Small intestine (tissue), 7 donors: ENCODE data around the gene CLASP1. TPM values are rescaled to one million over a fixed set of nuclear protein-coding genes. Genes with fewer than 3 reads are reported as not detected.

Experiments
- DNase-seq, 2 donors: peaks; one replicate each; pipeline versions ENCODE4 v3.0.0 to v3.0.0-alpha.2; 2013
- FAIRE-seq: peaks from 2 replicates; lab custom pipeline; 2012; peaks lifted over from hg19 to GRCh38; lab: Jason Lieb, UNC
- H3K27ac ChIP-seq, 3 donors: one replicate each; pipeline ENCODE4 v1.5.1; 2013; ENCODE audit warnings: low read length in 2 of 3, mild to moderate bottlenecking in 2 of 3, control low read depth in 1 of 3, inconsistent platforms in 1 of 3, low read depth in 1 of 3, moderate library complexity in 1 of 3
- H3K27me3 ChIP-seq, 3 donors: one replicate each; pipeline ENCODE4 v1.6.1; 2013; ENCODE audit warnings: low read length in 3 of 3, inconsistent platforms in 1 of 3; ENCODE audit not compliant: control insufficient read depth in 3 of 3, insufficient read depth in 3 of 3
- H3K36me3 ChIP-seq, 3 donors: one replicate each; pipeline ENCODE4 v1.6.1; 2013; ENCODE audit warnings: low read length in 3 of 3, inconsistent platforms in 1 of 3, low read depth in 1 of 3, mild to moderate bottlenecking in 1 of 3, moderate library complexity in 1 of 3; ENCODE audit not compliant: control insufficient read depth in 3 of 3, insufficient read depth in 2 of 3
- H3K4me1 ChIP-seq, 3 donors: one replicate each; pipeline ENCODE4 v1.6.1; 2013; ENCODE audit warnings: low read length in 2 of 3, inconsistent platforms in 1 of 3, low read depth in 1 of 3, mild to moderate bottlenecking in 1 of 3, moderate library complexity in 1 of 3; ENCODE audit not compliant: control insufficient read depth in 3 of 3, insufficient read depth in 2 of 3
- H3K4me3 ChIP-seq, 3 donors: one replicate each; pipeline ENCODE4 v1.5.1; 2013; ENCODE audit warnings: low read length in 3 of 3, control low read depth in 1 of 3, inconsistent platforms in 1 of 3, low read depth in 1 of 3, mild to moderate bottlenecking in 1 of 3, moderate library complexity in 1 of 3
- H3K9me3 ChIP-seq, 2 donors: one replicate each; pipeline ENCODE4 v1.6.1; 2013; ENCODE audit warnings: low read depth in 1 of 2, low read length in 1 of 2; ENCODE audit not compliant: control insufficient read depth in 2 of 2, insufficient read depth in 1 of 2
- WGBS, 3 donors: extraction: QIAGEN DNeasy Blood & Tissue Kit; methylation state at CpG; one replicate each; pipeline ENCODE4 v1.1.7; 2013; 5-methylcytosine and 5-hydroxymethylcytosine counted together
- polyA plus RNA-seq, 4 donors: library from polyadenylated mRNA; stranded (reverse) in 3 of 4; unstranded in 1 of 4; fragments of 200-250 nt in 3 of 4; fragments of 120-200 nt in 1 of 4; gene quantifications; one replicate each; pipeline versions ENCODE4 v1.2.1 to v1.2.3, GENCODE V29; 2013
- donor health status: healthy with polysubstance abuse.
- donor health status: control.
- donor health status: control.
- donor health status: Bipolar disorder and iron deficiency.
- donor health status: healthy.

CLASP1 gene
- polyA plus RNA-seq, 4 donors = 3.5 to 24.1 (median 8.6) TPM

DNA sequence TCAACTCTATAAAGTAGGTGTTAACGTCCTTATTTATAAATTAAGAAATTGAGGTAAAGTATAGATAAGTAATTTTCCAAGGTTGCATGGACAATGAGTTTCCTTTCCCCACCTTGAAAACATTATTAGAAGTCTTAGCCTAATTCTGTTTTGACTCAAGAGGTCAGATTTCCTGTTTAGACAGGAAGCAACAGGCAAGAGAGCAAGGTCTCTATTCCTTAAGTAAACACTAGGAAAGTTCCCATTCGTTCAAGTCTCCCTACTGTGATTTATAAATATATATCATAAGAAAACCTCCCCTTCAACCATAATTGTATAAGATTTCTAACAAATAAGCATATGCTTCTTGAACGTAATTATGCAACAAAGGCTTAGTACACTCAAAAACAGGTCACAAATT, 40.3 kb downstream of the CLASP1 start:
- 59 to 67% (median 64%) methylated on average over 3 of the region's 3 CpGs for WGBS, 3 donors
- no peak for FAIRE-seq
- Histone ChIP-seq H3K27ac (no peak overlapping the region), H3K4me1 (no peaks in the 10 kb centered on the region), H3K27me3 (no peaks in the 10 kb centered on the region), H3K4me3 (no peak overlapping the region), H3K36me3 (peaks cover 0 to 10% (median 3%) of the 10 kb centered on the region in 3 donors), H3K9me3 (peaks cover 0 to 8% of the 10 kb centered on the region in 2 donors)
- DNase-seq = no peak

DNA sequence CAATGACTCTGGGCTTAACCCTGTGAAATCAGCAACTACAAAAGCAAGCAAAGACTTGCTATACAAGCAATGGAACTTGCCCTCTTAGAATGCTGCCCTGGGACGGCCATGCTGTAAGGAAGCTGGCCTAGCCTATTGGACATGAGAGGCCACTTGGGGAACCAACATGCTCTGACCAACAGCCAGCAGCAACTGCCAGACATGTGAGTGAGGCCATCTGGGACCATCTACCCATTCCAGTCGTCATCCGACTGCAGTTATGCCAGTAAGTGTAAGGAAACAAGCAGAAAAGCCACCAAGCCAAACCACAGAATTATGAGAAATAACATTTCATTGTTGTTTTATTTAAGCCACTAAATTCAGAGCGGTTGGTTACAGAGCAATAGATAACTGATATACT, 40.9 kb downstream of the CLASP1 start:
- Histone ChIP-seq H3K4me3 (no peak overlapping the region), H3K27ac (no peak overlapping the region), H3K36me3 (peaks cover 0 to 7% (median 3%) of the 10 kb centered on the region in 3 donors), H3K27me3 (no peaks in the 10 kb centered on the region), H3K4me1 (no peaks in the 10 kb centered on the region), H3K9me3 (peaks cover 0 to 8% of the 10 kb centered on the region in 2 donors)
- WGBS, 3 donors = 81 to 95% (median 94%) methylated on average over 4 of the region's 4 CpGs
- DNase-seq (no peak), FAIRE-seq (no peak)

DNA sequence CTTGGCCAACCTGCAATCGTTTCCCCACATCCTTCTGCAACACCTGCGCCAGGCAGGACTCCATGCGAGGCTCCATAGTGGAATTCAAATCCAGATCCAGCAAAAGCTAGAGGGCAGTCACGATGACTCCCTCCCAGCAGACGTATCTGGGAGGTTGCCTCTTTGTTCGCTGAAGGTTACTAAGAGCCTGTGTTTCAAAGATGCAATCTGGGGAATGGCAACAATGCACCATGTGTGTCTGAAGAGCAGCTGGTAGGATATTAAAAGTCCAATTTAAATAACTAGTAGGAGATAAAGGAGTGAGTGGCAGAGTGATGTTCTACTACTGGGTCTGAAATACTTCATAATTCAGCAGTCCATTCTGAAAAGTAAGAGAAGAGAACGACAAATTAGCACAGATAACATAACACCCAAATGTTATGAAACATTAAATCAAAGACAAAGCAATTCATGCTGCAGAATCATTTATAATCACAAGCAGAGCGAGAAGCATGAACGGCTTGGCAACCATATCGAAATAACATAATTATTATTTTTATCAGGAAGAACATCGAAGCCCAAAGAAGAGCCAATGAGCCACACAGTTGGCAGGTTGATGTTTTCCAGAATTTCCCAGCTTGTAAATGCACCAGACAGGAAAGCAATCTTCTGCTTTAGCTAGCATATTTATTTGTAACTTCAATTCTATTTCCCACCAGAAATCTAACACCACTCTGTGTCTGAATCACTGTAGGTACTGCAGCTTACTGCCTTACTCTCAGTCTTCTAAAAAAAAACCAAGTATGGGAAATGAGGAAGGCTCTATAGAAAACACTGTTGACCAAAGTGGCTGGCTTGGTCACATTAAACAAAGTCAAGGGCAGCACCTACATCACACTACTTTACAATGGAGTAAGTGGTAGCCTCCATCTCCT, 43.2 kb downstream of the CLASP1 start:
- H3K36me3 ChIP-seq = peaks cover 0 to 9% (median 3%) of the 10 kb centered on the region in 3 donors
- no peak overlapping the region for H3K27ac ChIP-seq
- H3K9me3 ChIP-seq = peaks cover 0 to 8% of the 10 kb centered on the region in 2 donors
- 84 to 88% (median 87%) methylated on average over 11 of the region's 11 CpGs for WGBS, 3 donors
- DNase-seq (no peak), FAIRE-seq (no peak)
- H3K4me3 ChIP-seq = no peak overlapping the region
- no peaks in the 10 kb centered on the region for H3K4me1 ChIP-seq
- no peaks in the 10 kb centered on the region for H3K27me3 ChIP-seq

DNA sequence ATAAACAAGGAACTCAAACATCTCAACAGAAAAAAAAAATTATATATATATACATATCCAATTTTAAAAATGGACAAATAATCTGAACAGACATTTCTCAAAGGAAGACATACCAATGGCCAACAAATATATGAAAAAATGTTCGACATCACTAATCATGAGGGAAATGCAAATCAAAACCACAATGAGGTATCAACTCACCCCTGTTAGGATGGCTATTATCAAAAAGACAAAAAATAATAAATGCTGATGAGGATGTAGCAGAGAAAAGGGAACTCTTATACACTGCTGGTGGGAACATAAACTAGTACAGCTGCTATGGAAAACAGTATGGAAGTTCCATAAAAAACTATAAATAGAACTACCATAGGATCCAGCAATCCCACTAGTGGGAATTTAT, 46.1 kb downstream of the CLASP1 start:
- Histone ChIP-seq H3K4me1 (peaks cover 0 to under 1% (median 0%) of the 10 kb centered on the region in 3 donors), H3K36me3 (peaks cover 0 to 12% (median 3%) of the 10 kb centered on the region in 3 donors), H3K27ac (no peak overlapping the region), H3K9me3 (no peaks in the 10 kb centered on the region), H3K4me3 (no peak overlapping the region), H3K27me3 (no peaks in the 10 kb centered on the region)
- FAIRE-seq (no peak), DNase-seq (no peak)
- 89 to 100% (median 94%) methylated on average over 1 of the region's 1 CpG for WGBS, 3 donors

DNA sequence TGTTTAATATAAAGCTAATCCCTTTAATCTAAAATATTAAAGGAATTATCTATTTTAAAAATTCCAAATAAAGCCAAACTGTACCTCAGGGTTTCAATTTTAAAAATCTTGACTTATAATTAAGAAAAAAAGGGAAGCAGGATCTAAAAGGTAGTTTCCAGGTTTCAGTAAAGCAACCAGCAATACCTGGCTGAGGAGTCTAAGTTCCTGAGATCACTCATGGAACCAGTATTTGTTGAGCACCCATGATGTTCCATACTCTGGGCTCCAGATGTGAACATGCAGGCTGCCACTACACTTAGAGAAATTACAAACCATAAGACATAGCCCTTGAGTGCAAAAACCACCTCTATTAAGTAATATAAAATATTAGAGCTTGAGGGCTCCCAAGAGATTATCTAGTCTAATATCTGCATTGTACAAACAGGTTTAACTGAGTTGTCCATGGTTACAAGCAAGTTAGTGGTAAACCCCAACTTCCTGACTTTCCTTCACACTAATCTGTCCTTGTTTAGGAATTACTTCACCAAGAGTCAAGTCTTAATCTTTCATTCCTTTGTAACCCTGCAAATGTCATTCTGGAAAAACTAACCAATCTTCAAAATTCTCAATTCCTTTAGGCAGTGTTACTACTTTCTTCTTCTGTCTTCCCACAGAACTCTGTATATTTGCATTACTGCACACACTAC, 49.2 kb downstream of the CLASP1 start:
- Histone ChIP-seq H3K9me3 (no peaks in the 10 kb centered on the region), H3K36me3 (peaks cover 0 to 9% (median 3%) of the 10 kb centered on the region in 3 donors), H3K4me3 (no peak overlapping the region), H3K4me1 (peaks cover 0 to 10% (median 5%) of the 10 kb centered on the region in 3 donors), H3K27ac (no peak overlapping the region), H3K27me3 (no peaks in the 10 kb centered on the region)
- no peak for DNase-seq
- FAIRE-seq = no peak

DNA sequence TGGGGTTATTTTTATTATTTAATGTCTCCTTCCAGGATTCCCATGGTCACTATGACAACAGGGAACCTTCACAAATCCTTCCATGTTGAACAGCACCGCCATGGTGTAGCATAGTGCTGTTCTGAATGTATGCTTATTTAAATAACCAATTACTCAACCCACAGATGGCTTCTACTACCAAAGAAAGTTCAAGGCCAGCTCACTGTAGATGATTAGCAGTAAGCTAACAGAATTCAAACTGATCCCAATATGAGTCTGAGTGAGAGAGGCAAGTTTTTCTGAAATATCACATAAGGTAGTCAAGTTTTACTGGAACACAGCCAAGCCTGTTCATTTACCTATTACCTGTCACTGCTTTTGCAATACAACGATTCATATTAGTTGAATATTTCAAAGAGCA, 51.2 kb downstream of the CLASP1 start:
- Histone ChIP-seq H3K36me3 (peaks cover 0 to 6% (median 0%) of the 10 kb centered on the region in 3 donors), H3K4me3 (no peak overlapping the region), H3K27me3 (no peaks in the 10 kb centered on the region), H3K9me3 (no peaks in the 10 kb centered on the region), H3K27ac (no peak overlapping the region), H3K4me1 (peaks cover 0 to 10% (median 7%) of the 10 kb centered on the region in 3 donors)
- FAIRE-seq (no peak), DNase-seq (no peak)
- WGBS, 3 donors = 64 to 69% (median 66%) methylated on average over 2 of the region's 2 CpGs

DNA sequence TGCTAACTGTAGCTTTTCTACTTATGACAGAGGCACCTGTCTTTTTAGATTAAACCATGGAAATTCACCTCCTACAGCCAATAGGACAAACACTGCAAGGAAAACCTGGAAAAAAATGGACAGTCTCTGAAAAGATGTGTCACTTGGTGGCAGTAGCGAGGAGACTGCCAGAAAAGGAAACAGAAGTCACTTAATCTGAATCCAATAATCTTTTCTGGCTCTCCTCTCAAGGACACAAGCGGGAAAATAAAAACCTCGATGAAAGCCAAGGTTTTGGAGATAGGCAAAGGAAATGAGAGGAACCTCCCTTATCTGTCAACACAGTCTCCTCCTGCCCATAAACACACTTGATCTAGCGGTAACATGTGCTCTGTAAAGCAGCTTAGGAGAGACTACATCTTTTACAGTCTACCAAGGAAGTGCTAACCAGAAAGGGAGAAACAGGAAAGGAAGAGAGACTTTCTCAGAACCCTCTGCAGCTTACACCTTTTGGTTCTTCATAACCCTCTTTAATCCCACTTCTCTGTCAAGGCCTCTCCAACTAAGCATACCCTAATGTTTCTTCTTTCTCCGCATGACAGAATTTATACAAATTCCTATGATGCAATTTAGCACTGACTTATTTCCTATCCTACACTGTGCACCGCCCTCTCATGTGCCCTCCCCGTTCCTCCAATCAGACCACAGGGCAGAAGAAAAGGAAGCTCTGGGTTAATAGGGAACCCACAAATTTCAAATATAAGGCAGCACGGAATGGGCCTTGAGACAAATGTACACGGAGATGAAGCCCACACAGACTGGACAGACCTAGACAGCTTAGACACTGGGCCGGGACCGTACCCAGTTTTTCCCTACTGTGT, 52.8 kb downstream of the CLASP1 start:
- no peak overlapping the region for H3K4me3 ChIP-seq
- H3K36me3 ChIP-seq = peaks cover 0 to 6% (median 0%) of the 10 kb centered on the region in 3 donors
- FAIRE-seq (no peak), DNase-seq (peak; percentile 66 to 69)
- WGBS, 3 donors = 37 to 46% (median 42%) methylated on average over 11 of the region's 11 CpGs
- H3K9me3 ChIP-seq = no peaks in the 10 kb centered on the region
- H3K27ac ChIP-seq = peak overlapping the region; percentile 46 to 86 (median 56)
- peaks cover 0 to 10% (median 7%) of the 10 kb centered on the region in 3 donors for H3K4me1 ChIP-seq
- H3K27me3 ChIP-seq = no peaks in the 10 kb centered on the region
